SH-SY5Y (cell line): ENCODE measurements around the gene RHBDD1.

Experiments
- GATA2 ChIP-seq: IDR thresholded peaks from 2 replicates; pipeline ENCODE4 v1.6.1; 2011; ENCODE audit warnings: mild to moderate bottlenecking, low read depth, low read length
- GATA3 ChIP-seq: IDR thresholded peaks from 2 replicates; pipeline ENCODE4 v1.6.1; 2011; ENCODE audit warnings: low read depth, mild to moderate bottlenecking, low read length, moderate library complexity

GRCh38 chr2:226873826-226874225 is 38.0 kb downstream of the RHBDD1 start:
- no peak for TF ChIP-seq GATA2
- TF ChIP-seq GATA3: no peak
